Astrocyte (in vitro differentiated cells and primary cell): ENCODE data around the gene STIM1.

ENCODE experiments used
- EZH2 ChIP-seq: IDR thresholded peaks from 2 replicates; pipeline ENCODE4 v1.6.1; 2012; ENCODE audit warnings: mild to moderate bottlenecking, low read length, inconsistent platforms; ENCODE audit not compliant: insufficient read depth
- TF ChIP-seq, protein P1 (sequence below): IDR thresholded peaks from 2 replicates; pipeline ENCODE4 v1.5.1; 2011; ENCODE audit warnings: low read depth, mild to moderate bottlenecking, inconsistent platforms, low read length, moderate library complexity; ENCODE audit not compliant: insufficient read depth

DNA sequence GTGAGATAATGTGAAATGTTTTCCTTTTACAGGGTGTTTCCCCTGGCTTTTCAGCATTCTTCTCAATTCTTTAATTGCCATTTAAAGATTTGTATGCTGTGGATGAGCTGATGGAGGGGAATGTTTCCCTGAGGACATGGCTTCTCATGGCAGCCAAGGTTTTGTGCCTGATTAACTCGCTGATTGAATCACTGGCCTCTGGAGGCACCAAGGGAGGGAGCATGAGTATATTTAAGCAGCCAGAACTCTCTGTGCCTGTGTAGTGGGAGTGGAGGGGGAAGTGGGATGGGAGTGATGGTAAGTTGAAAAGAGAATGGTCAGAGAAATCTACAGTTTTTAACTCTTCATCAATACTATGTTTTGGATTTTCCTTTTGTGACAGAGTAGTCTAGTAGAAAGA, 88.7 kb downstream of the STIM1 start:
- TF ChIP-seq, protein P1, sequence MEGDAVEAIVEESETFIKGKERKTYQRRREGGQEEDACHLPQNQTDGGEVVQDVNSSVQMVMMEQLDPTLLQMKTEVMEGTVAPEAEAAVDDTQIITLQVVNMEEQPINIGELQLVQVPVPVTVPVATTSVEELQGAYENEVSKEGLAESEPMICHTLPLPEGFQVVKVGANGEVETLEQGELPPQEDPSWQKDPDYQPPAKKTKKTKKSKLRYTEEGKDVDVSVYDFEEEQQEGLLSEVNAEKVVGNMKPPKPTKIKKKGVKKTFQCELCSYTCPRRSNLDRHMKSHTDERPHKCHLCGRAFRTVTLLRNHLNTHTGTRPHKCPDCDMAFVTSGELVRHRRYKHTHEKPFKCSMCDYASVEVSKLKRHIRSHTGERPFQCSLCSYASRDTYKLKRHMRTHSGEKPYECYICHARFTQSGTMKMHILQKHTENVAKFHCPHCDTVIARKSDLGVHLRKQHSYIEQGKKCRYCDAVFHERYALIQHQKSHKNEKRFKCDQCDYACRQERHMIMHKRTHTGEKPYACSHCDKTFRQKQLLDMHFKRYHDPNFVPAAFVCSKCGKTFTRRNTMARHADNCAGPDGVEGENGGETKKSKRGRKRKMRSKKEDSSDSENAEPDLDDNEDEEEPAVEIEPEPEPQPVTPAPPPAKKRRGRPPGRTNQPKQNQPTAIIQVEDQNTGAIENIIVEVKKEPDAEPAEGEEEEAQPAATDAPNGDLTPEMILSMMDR = no peak
- no peak for TF ChIP-seq EZH2
